ENCODE measurements around the gene GPR158.

The GPR158 gene

GRCh38 chr10:25483999-25484398 is 309.2 kb downstream of the GPR158 start:
- DNase-seq (ENCODE audit: low read depth in 1 of 2, low spot score in 1 of 2): no peak
- no peak overlapping the region for H3K4me3 ChIP-seq (replicated peaks; ENCODE audit: insufficient read depth, low read length)
- H3K27ac ChIP-seq (replicated peaks): no peak overlapping the region
- no peak for TF ChIP-seq REST (IDR thresholded peaks at IDR 0.05; ENCODE audit: insufficient replicate concordance, low read depth)
- TF ChIP-seq SPI1 (IDR thresholded peaks at IDR 0.05; ENCODE audit: borderline replicate concordance, low read depth): no peak
- no peak for TF ChIP-seq POLR2AphosphoS5 (IDR thresholded peaks at IDR 0.05; ENCODE audit: low read depth)
- no peaks in the 10 kb centered on the region for H3K27me3 ChIP-seq (ENCODE audit: insufficient read depth, poor library complexity, severe bottlenecking)

GRCh38 chr10:25487266-25487665 is 312.5 kb downstream of the GPR158 start:
- Histone ChIP-seq H3K27ac (replicated peaks) (no peak overlapping the region), H3K27me3 (ENCODE audit: insufficient read depth, poor library complexity, severe bottlenecking) (no peaks in the 10 kb centered on the region), H3K4me3 (replicated peaks; ENCODE audit: insufficient read depth, low read length) (no peak overlapping the region)
- TF ChIP-seq REST (IDR thresholded peaks at IDR 0.05; ENCODE audit: insufficient replicate concordance, low read depth): no peak
- no peak for TF ChIP-seq POLR2AphosphoS5 (IDR thresholded peaks at IDR 0.05; ENCODE audit: low read depth)
- TF ChIP-seq SPI1 (IDR thresholded peaks at IDR 0.05; ENCODE audit: borderline replicate concordance, low read depth): no peak
- TF ChIP-seq GABPA (IDR thresholded peaks at IDR 0.05; ENCODE audit: low read depth): no peak
- no peak for TF ChIP-seq CTCF (IDR thresholded peaks at IDR 0.05; ENCODE audit: insufficient read depth, low read length)
- no peak for DNase-seq (ENCODE audit: low read depth in 1 of 2, low spot score in 1 of 2)

GRCh38 chr10:25492040-25492439 is 317.2 kb downstream of the GPR158 start:
- H3K4me3 ChIP-seq (replicated peaks; ENCODE audit: insufficient read depth, low read length): no peak overlapping the region
- DNase-seq (ENCODE audit: low read depth in 1 of 2, low spot score in 1 of 2): no peak
- no peak for TF ChIP-seq POLR2AphosphoS5 (IDR thresholded peaks at IDR 0.05; ENCODE audit: low read depth)
- no peak for TF ChIP-seq GABPA (IDR thresholded peaks at IDR 0.05; ENCODE audit: low read depth)
- TF ChIP-seq SPI1 (IDR thresholded peaks at IDR 0.05; ENCODE audit: borderline replicate concordance, low read depth): no peak
- TF ChIP-seq REST (IDR thresholded peaks at IDR 0.05; ENCODE audit: insufficient replicate concordance, low read depth): no peak
- no peak for TF ChIP-seq CTCF (IDR thresholded peaks at IDR 0.05; ENCODE audit: insufficient read depth, low read length)
- H3K27me3 ChIP-seq (ENCODE audit: insufficient read depth, poor library complexity, severe bottlenecking): no peaks in the 10 kb centered on the region
- H3K27ac ChIP-seq (replicated peaks): no peak overlapping the region

- no peak for TF ChIP-seq REST (IDR thresholded peaks at IDR 0.05; ENCODE audit: insufficient replicate concordance, low read depth)
- TF ChIP-seq SPI1 (IDR thresholded peaks at IDR 0.05; ENCODE audit: borderline replicate concordance, low read depth): no peak
- no peak for TF ChIP-seq CTCF (IDR thresholded peaks at IDR 0.05; ENCODE audit: insufficient read depth, low read length)
- no peak for TF ChIP-seq GABPA (IDR thresholded peaks at IDR 0.05; ENCODE audit: low read depth)
- no peak for TF ChIP-seq POLR2AphosphoS5 (IDR thresholded peaks at IDR 0.05; ENCODE audit: low read depth)
- no peak for DNase-seq (ENCODE audit: low read depth in 1 of 2, low spot score in 1 of 2)
- Histone ChIP-seq H3K27ac (replicated peaks) (no peak overlapping the region), H3K4me3 (replicated peaks; ENCODE audit: insufficient read depth, low read length) (no peak overlapping the region), H3K27me3 (ENCODE audit: insufficient read depth, poor library complexity, severe bottlenecking) (no peaks in the 10 kb centered on the region)
Observed at GRCh38 chr10:25492680-25493079, 317.9 kb downstream of the GPR158 start.

Data from HL-60 (cell line).